ENCODE measurements around the gene TMEM269.

DNA sequence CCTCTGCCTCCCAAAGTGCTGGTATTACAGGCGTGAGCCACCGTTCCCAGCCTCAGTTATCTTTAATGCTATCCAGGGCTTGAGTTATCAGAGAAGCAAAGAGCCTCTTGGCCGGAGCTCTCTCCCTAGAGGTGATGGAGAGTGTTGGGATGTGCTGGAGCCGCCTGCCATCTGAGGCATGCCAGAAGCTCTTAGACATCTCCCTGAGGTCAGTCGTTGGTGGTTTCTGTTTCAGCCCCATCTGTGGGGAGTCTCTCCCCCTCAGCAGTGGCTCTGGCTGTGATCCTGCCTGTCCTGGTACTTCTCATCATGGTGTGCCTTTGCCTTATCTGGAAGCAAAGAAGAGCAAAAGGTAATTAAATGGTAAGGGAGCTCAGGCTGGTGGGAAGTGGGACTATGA, 50.0 kb downstream of the TMEM269 start:
- TF ChIP-seq CTCF (IDR thresholded peaks at IDR 0.05; ENCODE audit: insufficient read depth, low read length, poor library complexity, severe bottlenecking) (no peak), EZH2phosphoT487 (conservative IDR thresholded peaks at IDR 0.05; ENCODE audit: low read length) (no peak)
